Neural cell (in vitro differentiated cells): ENCODE results near the gene TRMT1L.

Source experiments
- CTCF ChIP-seq: fragments of 450-650 bp; IDR thresholded peaks from 2 replicates; pipeline ENCODE4 v1.5.1; 2014; ENCODE audit warnings: antibody characterized with exemption, mild to moderate bottlenecking, moderate library complexity; ENCODE audit not compliant: poor library complexity, severe bottlenecking
- EP300 ChIP-seq: fragments of 450-650 bp; conservative IDR thresholded peaks from 2 replicates; pipeline ENCODE4 v1.6.1; 2014; ENCODE audit warnings: antibody characterized with exemption, mild to moderate bottlenecking, moderate library complexity; ENCODE audit not compliant: poor library complexity, severe bottlenecking
- EZH2 ChIP-seq: fragments of 200-600, 300-800 bp; shearing (Covaris generic), sonication (generic); IDR thresholded peaks from 2 replicates; pipeline ENCODE4 v1.6.1; 2014; ENCODE audit warnings: antibody characterized with exemption, low read length, borderline replicate concordance, mild to moderate bottlenecking; ENCODE audit not compliant: insufficient read depth, poor library complexity, severe bottlenecking
- SMC3 ChIP-seq: fragments of 450-650 bp; conservative IDR thresholded peaks from 2 replicates; pipeline ENCODE4 v1.6.1; 2014; ENCODE audit warnings: antibody characterized with exemption, mild to moderate bottlenecking, moderate library complexity; ENCODE audit not compliant: poor library complexity

GRCh38 chr1:185069202-185069772 is 87.5 kb downstream of the TRMT1L start:
- TF ChIP-seq EZH2 (no peak), CTCF (no peak), SMC3 (no peak), EP300 (no peak)
